ENCODE results near the gene SEL1L2.

- TF ChIP-seq CTCF (conservative IDR thresholded peaks at IDR 0.05; ENCODE audit: low read length), result no peak
- TF ChIP-seq EZH2phosphoT487 (IDR thresholded peaks at IDR 0.05; ENCODE audit: borderline replicate concordance), result no peak
These were observed 30.3 kb downstream of the SEL1L2 start for GRCh38 chr20:13960119-13960518.
